Endothelial cell of umbilical vein (primary cell): ENCODE measurements around the gene GCAT. TPM values are rescaled to one million over a fixed set of nuclear protein-coding genes. Genes with fewer than 3 reads are reported as not detected.

Experiments
- BruUV-seq: library from RNA; stranded (reverse); fragments of 400-500 nt; replicated peaks from 2 replicates; lab custom pipeline; 2021; lab: Mats Ljungman, UMichigan
- CTCF ChIA-PET: fragments of 300-600, 350-600 bp; sonication (Branson Sonifier 250); formaldehyde crosslinking; loops from one replicate; lab custom pipeline; 2021; ENCODE audit warnings: antibody characterized with exemption, inconsistent platforms; lab: Charles Lee
- POLR2A ChIA-PET: fragments of 300-600, 350-600 bp; sonication (Branson Sonifier 250); formaldehyde crosslinking; loops from one replicate; lab custom pipeline; 2021; ENCODE audit warnings: antibody characterized with exemption, inconsistent platforms; lab: Charles Lee
- DNase-seq: peaks from one replicate; pipeline ENCODE4 v3.0.0-alpha.2; 2011; ENCODE audit warnings: low read depth, low spot score
- FAIRE-seq: peaks from 2 replicates; lab custom pipeline; 2011; peaks lifted over from hg19 to GRCh38; lab: Jason Lieb, UNC
- H2AFZ ChIP-seq: 2 replicates; pipeline ENCODE4 v1.6.0; 2012; ENCODE audit warnings: low read depth, low read length, control low read depth, inconsistent platforms
- H3K27ac ChIP-seq: 2 replicates; pipeline ENCODE4 v1.5.1; 2011; ENCODE audit warnings: low read depth, mild to moderate bottlenecking, control low read depth, low read length, moderate library complexity; ENCODE audit not compliant: insufficient read depth
- H3K27me3 ChIP-seq, 2 experiments: 2 replicates each; pipeline versions ENCODE4 v1.6.0 to v1.6.1; 2011; ENCODE audit warnings: low read length in 2 of 2, mixed read lengths in 1 of 2; ENCODE audit not compliant: control insufficient read depth in 2 of 2, insufficient read depth in 2 of 2
- H3K36me3 ChIP-seq, 2 experiments: 2 replicates in 1 of 2; 3 replicates in 1 of 2; pipeline ENCODE4 v1.5.1; 2011; ENCODE audit warnings: low read length in 2 of 2, mild to moderate bottlenecking in 1 of 2, moderate library complexity in 1 of 2; ENCODE audit not compliant: control insufficient read depth in 2 of 2, insufficient read depth in 2 of 2; ENCODE audit errors: extremely low read depth in 1 of 2
- H3K4me1 ChIP-seq: 3 replicates; pipeline ENCODE4 v1.5.1; 2011; ENCODE audit warnings: mild to moderate bottlenecking, low read length; ENCODE audit not compliant: control insufficient read depth, insufficient read depth; ENCODE audit errors: extremely low read depth
- H3K4me2 ChIP-seq: 2 replicates; pipeline ENCODE4 v1.6.1; 2011; ENCODE audit warnings: low read length, control low read depth, mixed read lengths; ENCODE audit not compliant: insufficient read depth
- H3K4me3 ChIP-seq, 3 experiments: fragments of 200-600 bp in 1 of 3; sonication (generic), shearing (Covaris generic) in 1 of 3; replicated peaks in 1 of 3; 2 replicates each; pipeline ENCODE4 v1.5.1; 2011 to 2016; ENCODE audit warnings: control low read depth in 3 of 3, low read length in 3 of 3, mild to moderate bottlenecking in 2 of 3, inconsistent platforms in 1 of 3, low read depth in 1 of 3, moderate library complexity in 1 of 3; ENCODE audit not compliant: insufficient read depth in 1 of 3
- H3K79me2 ChIP-seq: 2 replicates; pipeline ENCODE4 v1.6.0; 2012; ENCODE audit warnings: low read length, inconsistent platforms; ENCODE audit not compliant: control insufficient read depth, insufficient read depth
- H3K9ac ChIP-seq: replicated peaks from 2 replicates; pipeline ENCODE3; 2011; ENCODE audit warnings: low read length, control low read depth; ENCODE audit not compliant: insufficient read depth; ENCODE audit errors: extremely low read depth
- H3K9me1 ChIP-seq: replicated peaks from 3 replicates; pipeline ENCODE4 v1.6.0; 2011; ENCODE audit warnings: mild to moderate bottlenecking, low read length; ENCODE audit not compliant: control insufficient read depth, insufficient read depth; ENCODE audit errors: extremely low read depth
- H3K9me3 ChIP-seq: replicated peaks from 2 replicates; pipeline ENCODE4 v1.5.1; 2012; ENCODE audit warnings: low read length, inconsistent platforms; ENCODE audit not compliant: control insufficient read depth, insufficient read depth
- H4K20me1 ChIP-seq: replicated peaks from 2 replicates; pipeline ENCODE3; 2011; ENCODE audit warnings: mild to moderate bottlenecking, low read length; ENCODE audit not compliant: control insufficient read depth, insufficient read depth; ENCODE audit errors: extremely low read depth
- CTCF ChIP-seq, 2 donors: IDR thresholded peaks; 1 replicate in 1 of 2; 2 replicates in 1 of 2; pipeline ENCODE4 v1.5.1; 2011; ENCODE audit warnings: low read length in 2 of 2, mild to moderate bottlenecking in 2 of 2, moderate library complexity in 2 of 2, control low read depth in 1 of 2, inconsistent platforms in 1 of 2, low read depth in 1 of 2; ENCODE audit not compliant: insufficient read depth in 1 of 2; ENCODE audit errors: extremely low read depth in 1 of 2
- EZH2 ChIP-seq: IDR thresholded peaks from 2 replicates; pipeline ENCODE4 v1.6.1; 2012; ENCODE audit warnings: borderline replicate concordance, low read depth, mild to moderate bottlenecking, moderate library complexity, low read length, inconsistent platforms; ENCODE audit not compliant: severe bottlenecking
- FOS ChIP-seq: IDR thresholded peaks from 2 replicates; pipeline ENCODE4 v1.6.1; 2011; ENCODE audit warnings: mild to moderate bottlenecking, low read length, moderate library complexity, borderline replicate concordance; ENCODE audit not compliant: insufficient read depth
- GATA2 ChIP-seq: IDR thresholded peaks from 2 replicates; pipeline ENCODE4 v1.7.0; 2011; ENCODE audit warnings: low read depth, mild to moderate bottlenecking, moderate library complexity, mixed read lengths, low read length; ENCODE audit not compliant: insufficient read length, insufficient read depth
- JUN ChIP-seq: IDR thresholded peaks from 2 replicates; pipeline ENCODE4 v1.6.1; 2011; ENCODE audit warnings: borderline replicate concordance, low read depth; ENCODE audit not compliant: insufficient read length, insufficient read depth
- MAX ChIP-seq: IDR thresholded peaks from 2 replicates; pipeline ENCODE4 v1.6.1; 2011; ENCODE audit not compliant: insufficient read depth, insufficient read length
- MYC ChIP-seq: IDR thresholded peaks from one replicate; pipeline ENCODE4 v1.6.1; 2011; ENCODE audit warnings: mild to moderate bottlenecking, low read depth, low read length
- POLR2A ChIP-seq: IDR thresholded peaks from 2 replicates; pipeline ENCODE4 v1.6.1; 2012; ENCODE audit warnings: low read depth, mild to moderate bottlenecking, control low read depth, low read length
- POLR2AphosphoS5 ChIP-seq: IDR thresholded peaks from 2 replicates; pipeline ENCODE4 v1.6.1; 2012; ENCODE audit warnings: low read depth, mild to moderate bottlenecking, control low read depth, low read length, moderate library complexity; ENCODE audit not compliant: insufficient read depth
- dilution Hi-C: fragments of 300-500 bp; cut with MboI; formaldehyde crosslinking; loops from one replicate; pipeline ENCODE4 v1.15.0; 2019; ENCODE audit warnings: low sequenced_read_pairs; ENCODE audit not compliant: extremely low pct_ligation_motif_present
- intact Hi-C: fragments of 100-400 bp; cut with micrococcal nuclease; formaldehyde crosslinking; loops from one replicate; pipeline ENCODE4 v1.10.0; 2022
- polyA plus RNA-seq, 4 experiments: library from polyadenylated mRNA; depleted of rRNA in 3 of 4; stranded (reverse) in 3 of 4; unstranded in 1 of 4; fragments of >200 nt; gene quantifications; 2 replicates each; pipeline versions ENCODE4 v1.2.1 to v1.2.3, GENCODE V29; 2011 to 2012; ENCODE audit warnings: missing spikeins in 1 of 4
- total RNA-seq: library from RNA; stranded (reverse); gene quantifications from 2 replicates; pipeline ENCODE4 v1.2.3, GENCODE V29; 2021

The GCAT gene
- total and polyA plus RNA-seq, 2 donors (not counting 3 experiments of a cell fraction or from before 2014, with no cell fraction given) = 19.7 TPM

GRCh38 chr22:37808294-37808657 lies 542 bp downstream of the GCAT start:
- peak overlapping the region; percentile 57 to 72 (median 66) for H3K4me3 ChIP-seq
- POLR2A ChIA-PET = interaction anchor here (2.2 kb wide), 1 partner anchor 9 kb away, joined by 5 read pairs; no protein-coding TSS in a partner anchor

More at GRCh38 chr22:37808294-37808657, 542 bp downstream of the GCAT start:
- Histone ChIP-seq H3K27ac (peak overlapping the region; percentile 25), H3K9me3 (no peaks in the 10 kb centered on the region), H3K4me2 (peak overlapping the region; percentile 87), H4K20me1 (no peaks in the 10 kb centered on the region), H3K79me2 (peaks cover 13% of the 10 kb centered on the region), H3K27me3 (no peaks in the 10 kb centered on the region), H3K4me1 (peaks cover 24% of the 10 kb centered on the region), H3K36me3 (no peaks in the 10 kb centered on the region), H3K9ac (peak overlapping the region; percentile 55), H2AFZ (peak overlapping the region; percentile 82), H3K9me1 (no peaks in the 10 kb centered on the region)
- DNase-seq (no peak), FAIRE-seq (no peak)
- CTCF ChIA-PET = interaction anchor here (1.1 to 4.2 kb wide), 6 partner anchors 9 to 165 kb away, joined by 3 to 35 read pairs (median 4); no protein-coding TSS in a partner anchor
- TF ChIP-seq GATA2 (no peak), MAX (no peak), POLR2A (no peak), FOS (no peak), POLR2AphosphoS5 (no peak), EZH2 (no peak), MYC (no peak), CTCF (IDR thresholded peaks at IDR 0.05; ENCODE audit: extremely low read depth in 1 of 2, insufficient read depth in 1 of 2, low read depth in 1 of 2, low read length in 2 of 2) (no peak), JUN (no peak)
- intact Hi-C loops = loop anchor here (2.0 kb wide), 1 partner anchor 41 kb away; the partner anchor contains the start of gene EIF3L
- no TSS peak for BruUV-seq
- dilution Hi-C loops = no loop called here
